AG09319 (cell line): ENCODE results near the gene ASTL.

Experiments used
- DNase-seq: peaks from one replicate; pipeline ENCODE4 v3.0.0-alpha.2; 2010; ENCODE audit warnings: low read depth; ENCODE audit errors: extremely low read depth
- CTCF ChIP-seq: IDR thresholded peaks from 2 replicates; pipeline ENCODE4 v1.5.1; 2011; ENCODE audit warnings: low read depth, mild to moderate bottlenecking, inconsistent platforms, low read length, moderate library complexity

Gene ASTL

GRCh38 chr2:96098900-96099590, 39.3 kb downstream of the ASTL start:
- no peak for DNase-seq
- TF ChIP-seq CTCF, result no peak

- no peak for DNase-seq
- no peak for TF ChIP-seq CTCF
Observed at GRCh38 chr2:96097951-96098823, 40.1 kb downstream of the ASTL start.

GRCh38 chr2:96097441-96097840, 40.9 kb downstream of the ASTL start:
- no peak for TF ChIP-seq CTCF
- DNase-seq, result no peak

GRCh38 chr2:96095116-96095636, 43.1 kb downstream of the ASTL start:
- DNase-seq, result no peak
- TF ChIP-seq CTCF, result no peak

- no peak for DNase-seq
- TF ChIP-seq CTCF, result no peak
Observed at GRCh38 chr2:96093528-96093927, 44.8 kb downstream of the ASTL start.

GRCh38 chr2:96092951-96093350, 45.4 kb downstream of the ASTL start:
- no peak for DNase-seq

More at GRCh38 chr2:96092951-96093350, 45.4 kb downstream of the ASTL start:
- no peak for TF ChIP-seq CTCF
